NT2/D1 (cell line): ENCODE data around the gene HPD.
A peak's percentile ranks its signal among the peaks of the same experiment; 100 is the strongest.
"Not testable (repeated sequence)": the region's sequence is repeated elsewhere in the genome, so short reads cannot be mapped to it uniquely, and the experiment has no call there.

Source experiments
- DNase-seq: peaks from one replicate; pipeline ENCODE4 v3.0.0-alpha.2; 2011; ENCODE audit warnings: low read depth, low spot score
- H3K27me3 ChIP-seq: 2 replicates; pipeline ENCODE4 v1.6.0; 2011; ENCODE audit warnings: mild to moderate bottlenecking; ENCODE audit not compliant: insufficient read length, insufficient read depth
- H3K36me3 ChIP-seq: 2 replicates; pipeline ENCODE4 v1.6.1; 2011; ENCODE audit warnings: mild to moderate bottlenecking, low read length, mixed read lengths; ENCODE audit not compliant: insufficient read depth, insufficient read length
- H3K4me1 ChIP-seq: 2 replicates; pipeline ENCODE4 v1.5.1; 2011; ENCODE audit not compliant: insufficient read depth, insufficient read length
- H3K4me3 ChIP-seq: 2 replicates; pipeline ENCODE4 v1.5.1; 2011; ENCODE audit warnings: low read depth; ENCODE audit not compliant: insufficient read length
- H3K9ac ChIP-seq: 2 replicates; pipeline ENCODE4 v1.6.0; 2011; ENCODE audit warnings: low read depth; ENCODE audit not compliant: insufficient read length
- H3K9me3 ChIP-seq: 2 replicates; pipeline ENCODE4 v1.5.1; 2011; ENCODE audit warnings: mild to moderate bottlenecking, low read length; ENCODE audit not compliant: insufficient read depth
- SUZ12 ChIP-seq: IDR thresholded peaks from 2 replicates; pipeline ENCODE4 v1.6.1; 2011; ENCODE audit not compliant: insufficient read length, insufficient read depth; ENCODE audit errors: extremely low read depth
- YY1 ChIP-seq: IDR thresholded peaks from 2 replicates; pipeline ENCODE4 v1.6.1; 2011; ENCODE audit not compliant: insufficient read length, insufficient read depth
- ZNF274 ChIP-seq: IDR thresholded peaks from 2 replicates; pipeline ENCODE4 v1.6.1; 2011; ENCODE audit warnings: mild to moderate bottlenecking, low read depth, low read length

Gene HPD

GRCh38 chr12:121860257-121860656 lies 1.6 kb upstream of the HPD start:
- peak overlapping the region; percentile 27 for H3K9ac ChIP-seq
- no peaks in the 10 kb centered on the region for H3K27me3 ChIP-seq
- no peak for DNase-seq

GRCh38 chr12:121858318-121858661 lies 369 bp downstream of the HPD start:
- Histone ChIP-seq H3K9me3 (no peaks in the 10 kb centered on the region), H3K9ac (peak overlapping the region; percentile 76), H3K36me3 (no peaks in the 10 kb centered on the region), H3K4me3 (peak overlapping the region; percentile 12), H3K4me1 (peaks cover 33% of the 10 kb centered on the region), H3K27me3 (no peaks in the 10 kb centered on the region)
- TF ChIP-seq ZNF274 (no peak), YY1 (no peak), SUZ12 (no peak)
- no peak for DNase-seq

More at GRCh38 chr12:121860257-121860656, 1.6 kb upstream of the HPD start:
- TF ChIP-seq SUZ12: no peak
- no peak for TF ChIP-seq YY1
- no peak for TF ChIP-seq ZNF274
- Histone ChIP-seq H3K36me3 (no peaks in the 10 kb centered on the region), H3K9me3 (no peaks in the 10 kb centered on the region), H3K4me3 (no peak overlapping the region), H3K4me1 (peaks cover 33% of the 10 kb centered on the region)

GRCh38 chr12:121857322-121858246 lies 1.1 kb downstream of the HPD start:
- Histone ChIP-seq H3K9me3 (no peaks in the 10 kb centered on the region), H3K4me3 (no peak overlapping the region), H3K27me3 (no peaks in the 10 kb centered on the region), H3K4me1 (peaks cover 29% of the 10 kb centered on the region), H3K9ac (peak overlapping the region; percentile 6), H3K36me3 (no peaks in the 10 kb centered on the region)
- no peak for DNase-seq
- TF ChIP-seq SUZ12 (no peak), ZNF274 (no peak), YY1 (no peak)

- not testable (repeated sequence) for DNase-seq, H3K9ac ChIP-seq, H3K4me1 ChIP-seq, H3K36me3 ChIP-seq, H3K4me3 ChIP-seq, H3K27me3 ChIP-seq, H3K9me3 ChIP-seq
These were observed 6.3 kb downstream of the HPD start for GRCh38 chr12:121852392-121852791.

GRCh38 chr12:121849665-121850064 lies 9.0 kb downstream of the HPD start:
- no peak overlapping the region for H3K4me3 ChIP-seq
- no peaks in the 10 kb centered on the region for H3K36me3 ChIP-seq
- TF ChIP-seq SUZ12 (no peak), ZNF274 (no peak), YY1 (no peak)
- no peaks in the 10 kb centered on the region for H3K4me1 ChIP-seq
- no peaks in the 10 kb centered on the region for H3K27me3 ChIP-seq
- H3K9me3 ChIP-seq: no peaks in the 10 kb centered on the region
- DNase-seq: no peak
- H3K9ac ChIP-seq: no peak overlapping the region

- no peak for DNase-seq
- Histone ChIP-seq H3K4me3 (no peak overlapping the region), H3K36me3 (no peaks in the 10 kb centered on the region), H3K27me3 (no peaks in the 10 kb centered on the region), H3K9ac (no peak overlapping the region), H3K4me1 (no peaks in the 10 kb centered on the region), H3K9me3 (no peaks in the 10 kb centered on the region)
- TF ChIP-seq YY1 (no peak), ZNF274 (no peak), SUZ12 (no peak)
These were observed 9.4 kb downstream of the HPD start for GRCh38 chr12:121849211-121849610.

- no peak overlapping the region for H3K9ac ChIP-seq
- no peaks in the 10 kb centered on the region for H3K27me3 ChIP-seq
- TF ChIP-seq SUZ12 (no peak), YY1 (no peak), ZNF274 (no peak)
- H3K36me3 ChIP-seq: no peaks in the 10 kb centered on the region
- H3K9me3 ChIP-seq: no peaks in the 10 kb centered on the region
- H3K4me3 ChIP-seq: no peak overlapping the region
- DNase-seq: no peak
- no peaks in the 10 kb centered on the region for H3K4me1 ChIP-seq
These were observed 13.0 kb downstream of the HPD start for GRCh38 chr12:121845701-121846100.
